Natural killer cell (primary cell): ENCODE results near the gene KLK13. TPM values are rescaled to one million over a fixed set of nuclear protein-coding genes. Genes with fewer than 3 reads are reported as not detected.

Source experiments
- ATAC-seq, 3 donors: fragments of 150-1000 bp in 2 of 3; fragments of 200-7000 bp in 1 of 3; cut with Tn5 transposase; 1 replicate in 1 of 3; 2 replicates in 2 of 3; pipeline ENCODE4 v1.10.0; 2021; ENCODE audit warnings: mild to moderate bottlenecking in 2 of 3, moderate library complexity in 2 of 3
- DNase-seq, 2 donors: peaks; one replicate each; pipeline versions ENCODE4 v3.0.0 to v3.0.0-alpha.2; 2013 to 2021; ENCODE audit warnings: mixed read lengths in 1 of 2
- H3K27ac ChIP-seq: one replicate; pipeline ENCODE4 v1.5.1; 2013; ENCODE audit warnings: mild to moderate bottlenecking, low read length
- H3K27me3 ChIP-seq: one replicate; pipeline ENCODE4 v1.6.1; 2013; ENCODE audit warnings: low read length; ENCODE audit not compliant: control insufficient read depth, insufficient read depth
- H3K36me3 ChIP-seq: one replicate; pipeline ENCODE4 v1.6.1; 2013; ENCODE audit warnings: low read length; ENCODE audit not compliant: control insufficient read depth, insufficient read depth
- H3K4me1 ChIP-seq: one replicate; pipeline ENCODE4 v1.6.1; 2013; ENCODE audit warnings: low read length; ENCODE audit not compliant: control insufficient read depth, insufficient read depth
- H3K4me3 ChIP-seq: one replicate; pipeline ENCODE4 v1.5.1; 2013; ENCODE audit warnings: low read length
- H3K9me3 ChIP-seq: one replicate; pipeline ENCODE4 v1.6.1; 2013; ENCODE audit warnings: low read length; ENCODE audit not compliant: control insufficient read depth, insufficient read depth
- H3K27ac Mint-ChIP-seq, 2 donors: one replicate each; pipeline ENCODE4 v1.8.0; 2022; ENCODE audit warnings: mild to moderate bottlenecking in 2 of 2, mixed read lengths in 2 of 2, moderate library complexity in 1 of 2
- H3K27me3 Mint-ChIP-seq, 2 donors: one replicate each; pipeline ENCODE4 v1.8.0; 2022; ENCODE audit warnings: low read depth in 2 of 2, mixed read lengths in 2 of 2
- H3K36me3 Mint-ChIP-seq: one replicate; pipeline ENCODE4 v1.8.0; 2022; ENCODE audit warnings: mixed read lengths
- H3K4me1 Mint-ChIP-seq, 2 donors: one replicate each; pipeline ENCODE4 v1.8.0; 2022; ENCODE audit warnings: mixed read lengths in 2 of 2
- H3K4me3 Mint-ChIP-seq: one replicate; pipeline ENCODE4 v1.8.0; 2022; ENCODE audit warnings: mild to moderate bottlenecking, moderate library complexity, mixed read lengths
- H3K9me3 Mint-ChIP-seq, 2 donors: one replicate each; pipeline ENCODE4 v1.8.0; 2022; ENCODE audit warnings: mixed read lengths in 2 of 2
- WGBS: methylation state at CpG from one replicate; pipeline ENCODE4 v1.1.7; 2013; ENCODE audit warnings: missing lambda C conversion rate; ENCODE audit not compliant: insufficient coverage; 5-methylcytosine and 5-hydroxymethylcytosine counted together
- intact Hi-C: fragments of 100-400 bp; cut with micrococcal nuclease; formaldehyde crosslinking; loops from one replicate; pipeline ENCODE4 v1.14.2; 2022
- total RNA-seq, 4 donors: library from RNA; stranded (reverse); fragments of 120-200 nt in 1 of 4; gene quantifications; one replicate each; pipeline versions ENCODE4 v1.2.3 to v1.2.4, GENCODE V29; 2013 to 2022
- TF ChIP-seq, protein P1 (sequence below): fragments of 200-600 bp; IDR thresholded peaks from one replicate; pipeline ENCODE4 v1.8.0; 2022; ENCODE audit warnings: antibody characterized with exemption

KLK13 gene
- total RNA-seq, 3 donors from 2014 or later (not counting 1 experiment from before 2014, with no cell fraction given) = not detected

DNA sequence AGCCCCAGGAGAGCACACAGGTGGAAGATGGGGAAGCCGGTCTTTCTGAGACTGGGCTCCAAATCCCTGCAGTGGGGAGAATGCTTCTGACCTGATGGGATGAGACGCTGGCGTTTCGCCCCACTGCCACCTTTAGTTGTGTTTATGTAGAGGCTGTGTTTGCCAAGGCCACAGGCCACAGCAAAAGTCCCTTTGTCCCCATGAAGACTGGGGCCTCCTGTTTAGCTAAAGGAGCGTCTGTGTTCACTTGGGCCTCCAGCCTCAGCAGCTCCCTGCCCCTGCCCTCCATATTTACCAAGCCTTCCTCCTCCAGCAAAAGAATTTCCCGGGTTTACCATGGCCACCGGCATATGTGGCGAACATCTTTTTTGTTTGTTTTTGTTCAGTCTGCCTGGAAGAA, 28.2 kb upstream of the KLK13 start:
- Mint-ChIP-seq H3K27ac (no peak overlapping the region), H3K27me3 (no peaks in the 10 kb centered on the region), H3K4me3 (no peak overlapping the region), H3K36me3 (no peaks in the 10 kb centered on the region), H3K4me1 (peaks cover 9 to 13% of the 10 kb centered on the region in 2 donors), H3K9me3 (no peaks in the 10 kb centered on the region)
- intact Hi-C loops = loop anchor here (5.0 to 10.0 kb wide), 2 partner anchors 71 to 158 kb away; no protein-coding TSS in a partner anchor
- WGBS = 92% methylated on average over 8 of the region's 8 CpGs
- Histone ChIP-seq H3K4me3 (no peak overlapping the region), H3K27me3 (no peaks in the 10 kb centered on the region), H3K27ac (no peak overlapping the region), H3K4me1 (peaks cover 19% of the 10 kb centered on the region), H3K36me3 (peaks cover 4% of the 10 kb centered on the region), H3K9me3 (no peaks in the 10 kb centered on the region)
- TF ChIP-seq, protein P1, sequence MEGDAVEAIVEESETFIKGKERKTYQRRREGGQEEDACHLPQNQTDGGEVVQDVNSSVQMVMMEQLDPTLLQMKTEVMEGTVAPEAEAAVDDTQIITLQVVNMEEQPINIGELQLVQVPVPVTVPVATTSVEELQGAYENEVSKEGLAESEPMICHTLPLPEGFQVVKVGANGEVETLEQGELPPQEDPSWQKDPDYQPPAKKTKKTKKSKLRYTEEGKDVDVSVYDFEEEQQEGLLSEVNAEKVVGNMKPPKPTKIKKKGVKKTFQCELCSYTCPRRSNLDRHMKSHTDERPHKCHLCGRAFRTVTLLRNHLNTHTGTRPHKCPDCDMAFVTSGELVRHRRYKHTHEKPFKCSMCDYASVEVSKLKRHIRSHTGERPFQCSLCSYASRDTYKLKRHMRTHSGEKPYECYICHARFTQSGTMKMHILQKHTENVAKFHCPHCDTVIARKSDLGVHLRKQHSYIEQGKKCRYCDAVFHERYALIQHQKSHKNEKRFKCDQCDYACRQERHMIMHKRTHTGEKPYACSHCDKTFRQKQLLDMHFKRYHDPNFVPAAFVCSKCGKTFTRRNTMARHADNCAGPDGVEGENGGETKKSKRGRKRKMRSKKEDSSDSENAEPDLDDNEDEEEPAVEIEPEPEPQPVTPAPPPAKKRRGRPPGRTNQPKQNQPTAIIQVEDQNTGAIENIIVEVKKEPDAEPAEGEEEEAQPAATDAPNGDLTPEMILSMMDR = no peak
- DNase-seq (no peak), ATAC-seq (no peak)

DNA sequence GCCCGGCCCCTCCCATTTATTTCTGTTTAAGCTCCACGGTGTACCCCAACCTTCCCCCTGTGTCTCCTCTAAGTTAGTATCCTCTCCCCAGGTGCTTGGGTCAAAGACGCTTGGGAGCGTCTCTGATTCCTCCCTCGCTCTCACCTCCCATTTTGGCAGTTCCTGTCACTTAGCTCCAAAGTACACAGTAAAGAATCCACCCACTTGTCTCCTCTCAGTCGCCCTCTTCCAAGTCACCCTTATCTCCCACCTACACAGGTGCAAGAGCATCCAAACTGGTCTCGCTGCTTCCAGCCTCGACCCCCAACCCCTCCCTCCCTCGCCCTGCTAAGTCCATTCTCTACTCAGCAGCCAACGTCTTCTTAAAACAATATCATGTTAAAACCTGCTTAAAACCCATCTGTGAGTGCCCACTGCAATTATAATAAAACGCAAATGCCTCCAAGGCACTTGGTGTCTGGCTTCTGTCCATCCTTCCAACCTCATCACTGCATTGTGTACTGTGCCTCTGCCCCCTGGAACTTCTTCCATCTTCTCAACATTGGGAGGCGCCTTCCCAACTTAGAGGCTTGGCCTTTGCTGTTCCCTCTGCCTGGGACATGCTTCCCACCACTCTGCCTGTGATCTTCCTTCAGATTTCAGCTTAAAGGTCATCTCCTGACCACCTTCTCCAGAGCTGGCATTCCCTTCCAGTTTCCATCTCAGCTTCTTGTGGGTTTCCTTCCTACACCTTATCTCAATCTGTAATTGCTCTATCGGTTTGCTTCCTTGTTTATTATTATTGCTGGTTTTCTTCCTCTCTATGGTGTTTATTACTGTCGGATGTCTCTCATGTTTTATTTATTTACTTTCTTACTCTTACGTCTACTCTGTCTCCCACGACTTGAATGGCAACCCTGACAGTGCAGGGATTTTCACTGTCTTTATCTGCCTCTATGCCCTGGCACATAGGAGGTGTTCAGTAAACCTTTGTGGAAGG, 27.3 kb upstream of the KLK13 start:
- Mint-ChIP-seq H3K4me1 (peaks cover 7 to 10% of the 10 kb centered on the region in 2 donors), H3K27ac (no peak overlapping the region), H3K9me3 (no peaks in the 10 kb centered on the region), H3K4me3 (no peak overlapping the region), H3K27me3 (no peaks in the 10 kb centered on the region), H3K36me3 (no peaks in the 10 kb centered on the region)
- H3K27me3 ChIP-seq = no peaks in the 10 kb centered on the region
- H3K4me1 ChIP-seq = peaks cover 11% of the 10 kb centered on the region
- H3K9me3 ChIP-seq = no peaks in the 10 kb centered on the region
- DNase-seq (no peak), ATAC-seq (no peak)
- H3K4me3 ChIP-seq = no peak overlapping the region
- WGBS = 83% methylated on average over 14 of the region's 16 CpGs
- H3K27ac ChIP-seq = no peak overlapping the region
- TF ChIP-seq, protein P1 = no peak
- no peaks in the 10 kb centered on the region for H3K36me3 ChIP-seq
- intact Hi-C loops = loop anchor here (5.0 to 10.0 kb wide), 2 partner anchors 70 to 157 kb away; no protein-coding TSS in a partner anchor

DNA sequence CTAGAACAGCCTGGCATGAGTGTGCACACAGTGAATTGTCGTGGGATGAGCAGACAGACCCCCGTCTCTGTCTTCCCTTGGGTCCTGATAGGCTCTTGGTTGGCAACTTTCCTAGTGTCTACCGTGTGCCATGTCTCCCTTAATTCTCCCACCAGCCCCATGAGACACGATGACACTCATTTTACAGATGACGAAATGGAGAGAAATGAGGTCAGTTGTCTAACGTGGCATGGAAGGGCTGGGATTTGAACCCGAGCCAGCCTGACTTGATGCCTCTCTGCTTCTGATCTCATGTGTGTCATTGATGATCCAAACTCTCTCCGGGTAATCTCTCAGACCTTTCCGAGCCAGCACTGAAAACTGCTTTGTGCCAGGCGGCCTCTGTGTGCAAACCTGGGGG, 26.2 kb upstream of the KLK13 start:
- H3K27ac Mint-ChIP-seq = no peak overlapping the region
- WGBS = 93% methylated on average over 10 of the region's 10 CpGs
- no peaks in the 10 kb centered on the region for H3K36me3 ChIP-seq
- intact Hi-C loops = loop anchor here (5.0 to 10.0 kb wide), 2 partner anchors 69 to 156 kb away; no protein-coding TSS in a partner anchor
- H3K4me3 Mint-ChIP-seq = no peak overlapping the region
- no peaks in the 10 kb centered on the region for H3K9me3 ChIP-seq
- no peaks in the 10 kb centered on the region for H3K9me3 Mint-ChIP-seq
- ATAC-seq (no peak), DNase-seq (no peak)
- no peaks in the 10 kb centered on the region for H3K27me3 Mint-ChIP-seq
- no peaks in the 10 kb centered on the region for H3K36me3 Mint-ChIP-seq
- peaks cover 5% of the 10 kb centered on the region for H3K4me1 ChIP-seq
- H3K27me3 ChIP-seq = no peaks in the 10 kb centered on the region
- peaks cover 0 to 3% of the 10 kb centered on the region in 2 donors for H3K4me1 Mint-ChIP-seq
- no peak overlapping the region for H3K4me3 ChIP-seq
- H3K27ac ChIP-seq = no peak overlapping the region
- TF ChIP-seq, protein P1 = no peak
